GM18858 (cell line): Measurements from ENCODE around the gene TPI1.

Experiments used
- ATAC-seq: cut with Tn5 transposase; IDR thresholded peaks from one replicate; pipeline ENCODE4 v1.9.1; 2021; ENCODE audit not compliant: unreplicated experiment

Gene TPI1

GRCh38 chr12:6828781-6829535, 38.4 kb upstream of the TPI1 start:
- ATAC-seq: no peak

- no peak for ATAC-seq
Observed at GRCh38 chr12:6829536-6830220, 37.7 kb upstream of the TPI1 start.

DNA sequence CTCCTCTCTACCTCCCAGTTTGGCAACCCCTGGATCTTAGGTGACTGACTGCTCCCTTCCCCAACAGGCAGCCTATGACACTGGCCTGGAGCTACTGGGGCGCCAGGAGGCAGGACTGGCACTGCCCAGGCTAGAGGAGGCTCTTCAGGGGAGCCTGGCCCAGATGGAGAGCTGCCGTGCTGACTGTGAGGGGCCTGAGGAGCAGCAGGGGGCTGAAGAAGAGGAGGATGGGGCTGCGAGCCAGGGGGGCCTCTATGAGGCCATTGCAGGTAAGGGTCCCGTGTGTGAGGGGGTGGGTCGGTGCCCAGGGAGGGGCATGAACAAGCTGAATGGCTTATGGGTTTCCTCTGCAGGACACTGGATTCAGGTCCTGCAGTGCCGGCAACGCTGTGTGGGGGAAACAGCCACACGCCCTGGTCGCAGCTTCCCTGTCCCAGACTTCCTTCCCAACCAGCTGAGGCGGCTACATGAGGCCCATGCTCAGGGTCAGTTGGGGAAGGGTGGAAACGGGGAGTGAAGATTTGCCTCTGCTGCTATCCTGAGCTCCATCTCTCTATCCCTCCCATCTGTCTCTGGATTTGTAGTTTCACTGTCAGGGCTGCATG, 36.9 kb upstream of the TPI1 start:
- no peak for ATAC-seq

DNA sequence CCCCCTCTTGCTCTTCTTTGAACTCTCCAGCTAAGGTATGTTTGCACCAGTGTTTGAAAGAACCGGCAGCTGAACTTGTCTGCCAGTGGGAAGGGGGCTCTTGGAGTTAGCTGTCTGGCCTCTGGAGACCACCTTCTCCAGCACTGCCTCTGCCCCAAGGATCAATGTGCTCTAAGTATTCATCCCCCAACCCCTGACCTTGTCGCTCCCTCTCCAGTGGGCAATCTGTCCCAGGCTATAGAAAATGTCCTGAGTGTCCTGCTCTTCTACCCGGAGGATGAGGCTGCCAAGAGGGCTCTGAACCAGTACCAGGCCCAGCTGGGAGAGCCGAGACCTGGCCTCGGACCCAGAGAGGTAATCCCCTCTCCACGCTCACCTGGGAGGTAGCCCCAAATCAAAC, 36.3 kb upstream of the TPI1 start:
- no peak for ATAC-seq

DNA sequence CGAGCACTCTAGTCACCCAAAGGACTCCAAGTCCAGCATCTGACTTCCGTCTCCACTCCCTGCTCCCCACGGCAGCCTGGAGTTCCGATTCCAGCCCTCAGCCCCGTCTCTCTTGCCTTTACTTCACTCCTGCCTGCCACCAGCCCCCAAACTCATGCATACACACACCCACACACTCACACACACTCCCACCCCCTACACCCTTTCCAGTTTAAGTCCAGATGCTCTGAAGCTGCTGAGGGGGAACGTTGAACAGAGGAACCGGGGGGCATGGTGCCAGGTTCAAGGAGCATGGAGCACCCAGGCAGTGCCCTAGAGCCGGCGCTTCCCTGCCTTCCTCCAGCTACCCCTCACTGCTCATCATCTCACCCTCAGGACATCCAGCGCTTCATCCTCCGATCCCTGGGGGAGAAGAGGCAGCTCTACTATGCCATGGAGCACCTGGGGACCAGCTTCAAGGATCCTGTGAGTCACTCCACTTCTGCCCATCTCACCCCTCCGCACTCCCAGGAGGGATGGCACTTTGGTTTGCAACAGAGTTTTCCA, 35.8 kb upstream of the TPI1 start:
- no peak for ATAC-seq

- ATAC-seq: no peak
Observed at GRCh38 chr12:6832125-6832524, 35.2 kb upstream of the TPI1 start.

DNA sequence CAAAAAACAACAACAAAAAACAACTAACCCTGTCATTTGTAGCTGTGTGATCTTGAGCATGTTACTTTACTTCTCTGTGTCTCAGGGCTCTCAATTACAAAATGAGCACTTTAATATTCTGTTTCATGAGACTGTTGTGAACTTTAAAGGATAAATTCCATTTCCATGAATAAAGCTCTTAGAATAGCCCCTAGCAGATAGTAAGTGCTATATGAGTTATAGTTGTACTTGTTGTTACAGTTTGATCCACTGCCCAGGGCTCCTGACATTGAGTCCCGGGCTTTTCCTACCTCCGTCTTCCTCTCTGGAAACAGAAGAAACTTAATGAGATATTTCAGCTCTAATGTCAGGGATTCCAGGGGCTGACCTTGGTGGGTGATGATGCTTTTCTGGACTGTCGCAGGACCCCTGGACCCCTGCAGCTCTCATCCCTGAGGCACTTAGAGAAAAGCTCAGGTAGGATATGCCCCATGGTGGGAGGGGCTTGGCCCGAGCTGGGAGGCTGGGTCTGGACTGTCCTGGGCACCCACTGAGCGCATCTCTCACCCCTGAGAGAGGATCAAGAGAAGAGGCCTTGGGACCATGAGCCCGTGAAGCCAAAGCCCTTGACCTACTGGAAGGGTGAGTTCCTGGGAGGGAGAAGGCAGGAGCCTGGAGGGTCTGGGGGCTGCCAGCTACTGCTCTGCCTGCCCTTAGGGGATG, 34.0 kb upstream of the TPI1 start:
- no peak for ATAC-seq

- ATAC-seq: no peak
Observed at GRCh38 chr12:6834254-6834653, 33.1 kb upstream of the TPI1 start.

DNA sequence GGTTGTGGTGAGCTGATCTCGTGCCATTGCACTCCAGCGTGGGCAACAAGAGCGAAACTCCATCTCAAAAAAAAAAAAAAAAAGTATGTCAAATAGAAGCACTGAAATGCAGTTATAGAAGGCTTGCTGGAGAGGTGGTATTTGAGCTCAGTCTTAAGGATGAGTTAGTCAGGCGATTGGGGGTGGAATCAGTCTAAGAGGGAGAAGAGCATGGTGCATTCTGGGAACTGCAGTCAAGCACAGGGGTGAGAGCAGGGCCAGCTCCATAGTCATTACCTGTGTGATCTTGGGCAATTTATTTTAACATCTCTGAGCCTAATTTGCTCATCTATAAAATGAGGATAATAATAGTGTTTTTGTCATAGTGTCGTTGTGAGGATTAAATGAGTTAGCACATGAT, 32.5 kb upstream of the TPI1 start:
- no peak for ATAC-seq

DNA sequence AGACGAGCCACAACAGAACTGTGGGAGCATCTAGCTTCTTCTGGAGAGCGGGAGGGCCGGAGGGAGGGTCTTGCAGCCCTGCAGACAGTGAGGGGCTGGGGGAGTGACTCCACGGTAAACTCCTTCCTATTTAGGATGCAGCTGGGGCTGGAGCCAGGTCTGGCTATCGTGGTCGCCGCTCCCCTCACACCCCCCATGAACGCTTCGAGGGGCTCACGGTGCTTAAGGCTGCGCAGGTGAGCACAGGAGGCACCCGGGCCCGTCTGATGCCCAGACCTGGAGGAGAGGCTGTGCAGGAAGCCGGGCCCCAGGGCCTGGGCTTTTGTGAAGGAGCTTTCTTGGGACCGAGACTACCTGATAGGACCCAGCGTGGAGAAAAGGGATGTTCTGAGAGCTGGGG, 30.5 kb upstream of the TPI1 start:
- no peak for ATAC-seq

GRCh38 chr12:6837370-6838060, 29.8 kb upstream of the TPI1 start:
- ATAC-seq: no peak

DNA sequence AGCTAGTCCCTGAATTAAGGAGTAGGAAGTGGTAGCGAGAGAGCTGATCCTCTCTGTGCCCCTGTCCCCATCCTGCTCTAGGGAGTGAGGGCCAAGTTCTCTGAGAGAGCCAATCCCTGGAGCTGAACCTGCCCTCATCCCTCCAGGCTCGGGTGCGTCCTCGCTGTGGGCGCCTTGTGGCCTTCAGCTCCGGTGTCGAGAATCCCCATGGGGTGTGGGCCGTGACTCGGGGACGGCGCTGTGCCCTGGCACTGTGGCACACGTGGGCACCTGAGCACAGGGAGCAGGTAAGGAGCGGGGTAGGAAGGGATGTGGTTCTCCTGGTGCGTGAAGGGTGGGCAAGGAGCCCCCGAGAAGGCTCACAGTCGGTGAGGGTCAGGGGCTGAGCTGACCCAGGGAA, 28.5 kb upstream of the TPI1 start:
- ATAC-seq: no peak

GRCh38 chr12:6839482-6840201, 27.7 kb upstream of the TPI1 start:
- ATAC-seq: peak; percentile 51

- no peak for ATAC-seq
Observed at GRCh38 chr12:6840330-6840729, 27.0 kb upstream of the TPI1 start.

GRCh38 chr12:6840761-6841515, 26.4 kb upstream of the TPI1 start, which contains the start of gene GNB3:
Gene GNB3, plus strand, starts transcription at chr12:6840925. Its CDS starts 363 bp downstream, at chr12:6841288.
- no peak for ATAC-seq

DNA sequence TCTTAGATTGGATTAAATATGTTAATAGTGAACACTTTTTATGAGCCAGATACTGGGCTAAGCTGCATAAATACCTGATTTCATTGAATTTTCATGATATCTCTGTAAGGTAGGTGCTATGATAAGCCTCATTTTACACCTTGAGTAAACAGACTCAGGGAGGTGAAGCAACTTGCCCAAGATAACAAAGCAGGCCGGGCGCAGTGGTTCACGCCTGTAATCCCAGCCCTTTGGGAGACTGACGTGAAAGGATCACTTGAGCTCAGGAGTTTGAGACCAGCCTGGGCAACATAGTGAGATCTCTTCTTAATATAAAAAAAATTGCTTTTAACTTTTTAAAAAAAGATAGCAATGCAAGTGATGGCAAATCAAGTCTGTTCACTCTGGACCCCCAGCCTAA, 25.3 kb upstream of the TPI1 start:
- no peak for ATAC-seq

GRCh38 chr12:6843118-6843902, 24.0 kb upstream of the TPI1 start:
- ATAC-seq: no peak

GRCh38 chr12:6845395-6845794, 21.9 kb upstream of the TPI1 start:
- ATAC-seq: no peak
